GM12878 (cell line): ENCODE results near the gene ATP6V1C2. TPM values are rescaled to one million over a fixed set of nuclear protein-coding genes. Genes with fewer than 3 reads are reported as not detected.
"Not testable (repeated sequence)": the region's sequence is repeated elsewhere in the genome, so short reads cannot be mapped to it uniquely, and the experiment has no call there.

ENCODE experiments used
- ATAC-seq: fragments of 200-7000 bp; cut with Tn5 transposase; 3 replicates; pipeline ENCODE4 v1.9.1; 2020; ENCODE audit warnings: mild to moderate bottlenecking, moderate library complexity
- BruUV-seq: library from RNA; stranded (reverse); fragments of 400-500 nt; replicated peaks from 2 replicates; lab custom pipeline; 2021; lab: Mats Ljungman, UMichigan
- CTCF ChIA-PET: fragments of 300-600 bp; sonication (Branson Sonifier 250); formaldehyde crosslinking; extraction: SDS; loops from one replicate; lab custom pipeline; 2021; ENCODE audit warnings: inconsistent platforms; lab: Yijun Ruan, JAX
- POLR2A ChIA-PET: fragments of 350-600 bp; formaldehyde crosslinking; extraction: SDS; loops from one replicate; lab custom pipeline; 2021; ENCODE audit warnings: inconsistent platforms; lab: Charles Lee
- RAD21 ChIA-PET: fragments of 300-600 bp; sonication (Branson Sonifier 250); formaldehyde crosslinking; loops from one replicate; lab custom pipeline; 2023; ENCODE audit warnings: antibody characterized with exemption; ENCODE audit not compliant: unreplicated experiment; lab: Charles Lee
- SMC1A ChIA-PET: fragments of 300-600 bp; sonication (Branson Sonifier 250); formaldehyde crosslinking; loops from one replicate; lab custom pipeline; 2023; ENCODE audit not compliant: unreplicated experiment, uncharacterized antibody; lab: Charles Lee
- DNase-seq: peaks from one replicate; pipeline ENCODE4 v3.0.0-alpha.2; 2011; ENCODE audit warnings: low read depth, low spot score
- FAIRE-seq: peaks from 3 replicates; lab custom pipeline; 2011; peaks lifted over from hg19 to GRCh38; lab: Jason Lieb, UNC
- H2AFZ ChIP-seq: 2 replicates; pipeline ENCODE4 v1.6.0; 2011; ENCODE audit warnings: low read depth, low read length, control low read depth; ENCODE audit not compliant: control insufficient read depth
- H3K27ac ChIP-seq: 2 replicates; pipeline ENCODE4 v1.5.1; 2011; ENCODE audit warnings: control low read depth; ENCODE audit not compliant: control insufficient read depth, insufficient read depth
- H3K27me3 ChIP-seq, 2 experiments: replicated peaks in 1 of 2; 2 replicates each; pipeline versions ENCODE4 v1.6.0 to v1.6.1; 2011; ENCODE audit warnings: low read length in 1 of 2; ENCODE audit not compliant: control insufficient read depth in 2 of 2, insufficient read depth in 2 of 2
- H3K36me3 ChIP-seq, 2 experiments: 2 replicates each; pipeline ENCODE4 v1.5.1; 2011; ENCODE audit warnings: low read length in 1 of 2; ENCODE audit not compliant: control insufficient read depth in 2 of 2, insufficient read depth in 2 of 2
- H3K4me1 ChIP-seq: 2 replicates; pipeline ENCODE4 v1.6.1; 2011; ENCODE audit warnings: mild to moderate bottlenecking, low read length, moderate library complexity, mixed read lengths; ENCODE audit not compliant: control insufficient read depth, insufficient read depth
- H3K4me2 ChIP-seq: 2 replicates; pipeline ENCODE4 v1.6.0; 2011; ENCODE audit warnings: control low read depth; ENCODE audit not compliant: control insufficient read depth, insufficient read depth
- H3K4me3 ChIP-seq: fragments of 200-600 bp; sonication (generic); 2 replicates; pipeline ENCODE4 v1.5.1; 2016
- H3K79me2 ChIP-seq: 2 replicates; pipeline ENCODE4 v1.6.0; 2011; ENCODE audit warnings: low read length; ENCODE audit not compliant: control insufficient read depth, insufficient read depth
- H3K9ac ChIP-seq: 2 replicates; pipeline ENCODE4 v1.8.0; 2011; ENCODE audit warnings: low read length, control low read depth, mixed read lengths; ENCODE audit not compliant: control insufficient read depth, insufficient read depth
- H3K9me3 ChIP-seq: replicated peaks from 3 replicates; pipeline ENCODE4 v1.5.1; 2011; ENCODE audit warnings: mild to moderate bottlenecking, low read length; ENCODE audit not compliant: control insufficient read depth, insufficient read depth
- H4K20me1 ChIP-seq: 2 replicates; pipeline ENCODE4 v1.6.0; 2011; ENCODE audit not compliant: control insufficient read depth, insufficient read depth
- CBX5 ChIP-seq: sonication (generic); IDR thresholded peaks from 2 replicates; pipeline ENCODE4 v1.6.1; 2016; ENCODE audit warnings: low read depth, moderate library complexity, mild to moderate bottlenecking, inconsistent platforms
- IRF4 ChIP-seq: IDR thresholded peaks from 2 replicates; pipeline ENCODE4 v1.6.1; 2011; ENCODE audit warnings: low read depth, low read length
- POLR2AphosphoS2 ChIP-seq: IDR thresholded peaks from 2 replicates; pipeline ENCODE4 v1.6.1; 2011; ENCODE audit warnings: low read depth, mild to moderate bottlenecking, low read length, improper control_type of control experiment, moderate library complexity
- RAD51 ChIP-seq: fragments of 450-650 bp; IDR thresholded peaks from 2 replicates; pipeline ENCODE4 v1.6.1; 2016; ENCODE audit warnings: moderate library complexity, mild to moderate bottlenecking, inconsistent platforms
- ZNF207 ChIP-seq: fragments of 450-650 bp; IDR thresholded peaks from 2 replicates; pipeline ENCODE4 v1.6.1; 2014; ENCODE audit warnings: antibody characterized with exemption, mild to moderate bottlenecking, borderline replicate concordance
- WGBS: methylation state at CpG from one replicate; pipeline ENCODE4 v1.1.6; 2016; ENCODE audit warnings: low lambda C conversion rate; ENCODE audit not compliant: insufficient replicate concordance, insufficient coverage; ENCODE audit errors: missing lambda C conversion rate; 5-methylcytosine and 5-hydroxymethylcytosine counted together
- in situ Hi-C: fragments of 300-500 bp; cut with MboI; formaldehyde crosslinking; loops from 9 replicates; pipeline ENCODE4 v1.14.3; 2018; ENCODE audit warnings: mixed read lengths
- intact Hi-C: fragments of 100-400 bp; cut with micrococcal nuclease; formaldehyde crosslinking; loops from one replicate; pipeline ENCODE4 v1.14.2; 2022; ENCODE audit not compliant: unreplicated experiment
- polyA plus RNA-seq, 11 experiments: library from polyadenylated mRNA; depleted of rRNA in 4 of 11; unstranded in 6 of 11; stranded (reverse) in 5 of 11; fragments of >200 nt; fragmentation: Nextera tagmentation in 4 of 11; fragmentation: Illumina TruSeq in 1 of 11; extraction: Ambion mirVana in 4 of 11; extraction: Trizol in 1 of 11; gene quantifications; 1 replicate in 1 of 11; 2 replicates in 10 of 11; pipeline versions ENCODE4 v1.2.1 to v1.2.3, GENCODE V29; 2011 to 2016; ENCODE audit warnings: inconsistent platforms in 2 of 11, missing spikeins in 2 of 11, low read depth in 1 of 11
- total RNA-seq, 4 experiments: library from RNA; depleted of rRNA in 3 of 4; stranded (reverse); fragments of >200 nt in 3 of 4; fragmentation: Illumina TruSeq in 1 of 4; extraction: Trizol in 1 of 4; gene quantifications; 2 replicates each; pipeline versions ENCODE4 v1.2.1 to v1.2.3, GENCODE V29; 2013 to 2021
- TF ChIP-seq, protein P1 (sequence below): fragments of 450-650 bp; IDR thresholded peaks from 2 replicates; pipeline ENCODE4 v1.6.1; 2017; ENCODE audit warnings: mild to moderate bottlenecking, low read depth, inconsistent platforms; ENCODE audit not compliant: poor library complexity, severe bottlenecking
- TF ChIP-seq, protein P2 (sequence below): fragments of 450-650 bp; IDR thresholded peaks from 2 replicates; pipeline ENCODE4 v1.6.1; 2017; ENCODE audit warnings: borderline replicate concordance
- TF ChIP-seq, protein P3 (sequence below): IDR thresholded peaks from 2 replicates; pipeline ENCODE4 v1.6.1; 2012; ENCODE audit warnings: low read depth, low read length, improper control_type of control experiment

Gene ATP6V1C2
- total and polyA plus RNA-seq, 10 of the 15 experiments (the other 5 are each of a cell fraction or from before 2014, with no cell fraction given), result 0.04 to 1.5 (median 0.24) TPM; not detected in 1

DNA sequence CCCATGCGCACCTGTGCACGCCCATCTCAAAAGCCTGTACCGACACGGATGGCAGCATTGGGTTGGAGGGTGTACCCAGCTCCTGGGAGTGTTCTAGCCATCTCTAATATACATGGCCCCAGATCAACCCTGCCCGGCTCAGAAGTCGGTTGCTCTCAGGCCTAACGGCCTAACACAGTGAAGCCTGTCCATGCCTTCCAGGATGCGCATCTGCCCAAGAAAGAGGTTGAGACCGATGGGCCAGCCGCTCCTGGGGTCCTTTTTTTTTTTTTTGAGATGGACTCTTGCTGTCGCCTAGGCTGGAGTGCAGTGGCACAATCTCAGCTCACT, 59.0 kb downstream of the ATP6V1C2 start (continued):
- TF ChIP-seq, protein P1, sequence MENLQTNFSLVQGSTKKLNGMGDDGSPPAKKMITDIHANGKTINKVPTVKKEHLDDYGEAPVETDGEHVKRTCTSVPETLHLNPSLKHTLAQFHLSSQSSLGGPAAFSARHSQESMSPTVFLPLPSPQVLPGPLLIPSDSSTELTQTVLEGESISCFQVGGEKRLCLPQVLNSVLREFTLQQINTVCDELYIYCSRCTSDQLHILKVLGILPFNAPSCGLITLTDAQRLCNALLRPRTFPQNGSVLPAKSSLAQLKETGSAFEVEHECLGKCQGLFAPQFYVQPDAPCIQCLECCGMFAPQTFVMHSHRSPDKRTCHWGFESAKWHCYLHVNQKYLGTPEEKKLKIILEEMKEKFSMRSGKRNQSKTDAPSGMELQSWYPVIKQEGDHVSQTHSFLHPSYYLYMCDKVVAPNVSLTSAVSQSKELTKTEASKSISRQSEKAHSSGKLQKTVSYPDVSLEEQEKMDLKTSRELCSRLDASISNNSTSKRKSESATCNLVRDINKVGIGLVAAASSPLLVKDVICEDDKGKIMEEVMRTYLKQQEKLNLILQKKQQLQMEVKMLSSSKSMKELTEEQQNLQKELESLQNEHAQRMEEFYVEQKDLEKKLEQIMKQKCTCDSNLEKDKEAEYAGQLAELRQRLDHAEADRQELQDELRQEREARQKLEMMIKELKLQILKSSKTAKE, result no peak
- TF ChIP-seq CBX5, result no peak
- TF ChIP-seq IRF4, result no peak
- TF ChIP-seq, protein P2, sequence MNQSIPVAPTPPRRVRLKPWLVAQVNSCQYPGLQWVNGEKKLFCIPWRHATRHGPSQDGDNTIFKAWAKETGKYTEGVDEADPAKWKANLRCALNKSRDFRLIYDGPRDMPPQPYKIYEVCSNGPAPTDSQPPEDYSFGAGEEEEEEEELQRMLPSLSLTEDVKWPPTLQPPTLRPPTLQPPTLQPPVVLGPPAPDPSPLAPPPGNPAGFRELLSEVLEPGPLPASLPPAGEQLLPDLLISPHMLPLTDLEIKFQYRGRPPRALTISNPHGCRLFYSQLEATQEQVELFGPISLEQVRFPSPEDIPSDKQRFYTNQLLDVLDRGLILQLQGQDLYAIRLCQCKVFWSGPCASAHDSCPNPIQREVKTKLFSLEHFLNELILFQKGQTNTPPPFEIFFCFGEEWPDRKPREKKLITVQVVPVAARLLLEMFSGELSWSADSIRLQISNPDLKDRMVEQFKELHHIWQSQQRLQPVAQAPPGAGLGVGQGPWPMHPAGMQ, result no peak
- TF ChIP-seq POLR2AphosphoS2, result no peak
- no peak for TF ChIP-seq ZNF207
- TF ChIP-seq RAD51, result no peak
- TF ChIP-seq, protein P3, sequence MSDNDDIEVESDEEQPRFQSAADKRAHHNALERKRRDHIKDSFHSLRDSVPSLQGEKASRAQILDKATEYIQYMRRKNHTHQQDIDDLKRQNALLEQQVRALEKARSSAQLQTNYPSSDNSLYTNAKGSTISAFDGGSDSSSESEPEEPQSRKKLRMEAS, result no peak

DNA sequence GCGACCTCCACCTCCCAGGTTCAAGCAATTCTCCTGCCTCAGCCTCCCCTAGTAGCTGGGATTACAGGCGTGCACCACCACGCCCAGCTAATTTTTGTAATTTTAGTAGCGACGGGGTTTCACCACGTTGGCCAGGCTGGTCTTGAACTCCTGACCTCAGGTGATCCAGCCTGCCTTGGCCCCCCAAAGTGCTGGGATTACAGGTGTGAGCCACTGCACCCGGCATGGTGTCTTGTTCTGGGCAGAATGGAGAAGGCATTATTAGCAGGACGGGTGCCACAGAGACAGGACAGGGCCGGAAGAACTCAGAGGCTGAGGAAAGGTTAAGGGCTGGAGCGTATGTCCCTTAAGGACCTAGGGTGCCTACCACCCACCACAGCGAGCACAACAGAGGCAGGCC, 59.4 kb downstream of the ATP6V1C2 start:
- ATAC-seq, H4K20me1 ChIP-seq, H3K9ac ChIP-seq, H3K4me3 ChIP-seq, H3K4me1 ChIP-seq, DNase-seq, RAD21 ChIA-PET, H3K9me3 ChIP-seq, H2AFZ ChIP-seq, H3K27me3 ChIP-seq, SMC1A ChIA-PET, intact Hi-C loops, FAIRE-seq, H3K27ac ChIP-seq, H3K79me2 ChIP-seq, H3K4me2 ChIP-seq, BruUV-seq, in situ Hi-C loops: not testable (repeated sequence)
- H3K36me3 ChIP-seq, result peaks cover 28 to 54% of the 10 kb centered on the region in 2 experiments
- ChIA-PET POLR2A (interaction anchor here (1.0 kb wide), 1 partner anchor 17 kb away, joined by 3 read pairs; no protein-coding TSS in a partner anchor), CTCF (interaction anchor here (2.7 kb wide), 1 partner anchor 351 kb away, joined by 5 read pairs; no protein-coding TSS in a partner anchor)
- 95% methylated on average over 11 of the region's 11 CpGs for WGBS
